GM12873 (cell line): ENCODE results near the gene BTAF1.

Experiments
- CTCF ChIP-seq: IDR thresholded peaks from 2 replicates; pipeline ENCODE4 v1.5.1; 2012; ENCODE audit warnings: low read depth, mild to moderate bottlenecking, moderate library complexity, low read length, control low read depth; ENCODE audit not compliant: insufficient read depth; ENCODE audit errors: missing control alignments

The BTAF1 gene

GRCh38 chr10:91909117-91909677, 14.4 kb upstream of the BTAF1 start, which contains the start of gene FGFBP3:
FGFBP3 (minus strand) TSS chr10:91909486; CDS start chr10:91908969, 517 bp downstream.
- no peak for TF ChIP-seq CTCF

GRCh38 chr10:91910467-91910866, 13.1 kb upstream of the BTAF1 start:
- no peak for TF ChIP-seq CTCF

- TF ChIP-seq CTCF: no peak
These were observed 3.9 kb upstream of the BTAF1 start for GRCh38 chr10:91919651-91920050.

- TF ChIP-seq CTCF: no peak
These were observed 847 bp downstream of the BTAF1 start for GRCh38 chr10:91924212-91925021.

GRCh38 chr10:91925022-91925320, 1.4 kb downstream of the BTAF1 start:
- TF ChIP-seq CTCF: no peak

GRCh38 chr10:91930939-91931338, 7.4 kb downstream of the BTAF1 start:
- TF ChIP-seq CTCF: no peak

- no peak for TF ChIP-seq CTCF
These were observed 8.1 kb downstream of the BTAF1 start for GRCh38 chr10:91931526-91932190.
